VCaP (cell line): Measurements from ENCODE around the gene EWSR1.
"Not testable (repeated sequence)": the region's sequence is repeated elsewhere in the genome, so short reads cannot be mapped to it uniquely, and the experiment has no call there.

ENCODE experiments used
- H3K27ac ChIP-seq: fragments of 450-650 bp; 2 replicates; pipeline ENCODE4 v1.5.1; 2017
- TF ChIP-seq, protein P1 (sequence below): fragments of 450-650 bp; conservative IDR thresholded peaks from 2 replicates; pipeline ENCODE4 v1.5.1; 2017; ENCODE audit warnings: mild to moderate bottlenecking, moderate library complexity

The EWSR1 gene

DNA sequence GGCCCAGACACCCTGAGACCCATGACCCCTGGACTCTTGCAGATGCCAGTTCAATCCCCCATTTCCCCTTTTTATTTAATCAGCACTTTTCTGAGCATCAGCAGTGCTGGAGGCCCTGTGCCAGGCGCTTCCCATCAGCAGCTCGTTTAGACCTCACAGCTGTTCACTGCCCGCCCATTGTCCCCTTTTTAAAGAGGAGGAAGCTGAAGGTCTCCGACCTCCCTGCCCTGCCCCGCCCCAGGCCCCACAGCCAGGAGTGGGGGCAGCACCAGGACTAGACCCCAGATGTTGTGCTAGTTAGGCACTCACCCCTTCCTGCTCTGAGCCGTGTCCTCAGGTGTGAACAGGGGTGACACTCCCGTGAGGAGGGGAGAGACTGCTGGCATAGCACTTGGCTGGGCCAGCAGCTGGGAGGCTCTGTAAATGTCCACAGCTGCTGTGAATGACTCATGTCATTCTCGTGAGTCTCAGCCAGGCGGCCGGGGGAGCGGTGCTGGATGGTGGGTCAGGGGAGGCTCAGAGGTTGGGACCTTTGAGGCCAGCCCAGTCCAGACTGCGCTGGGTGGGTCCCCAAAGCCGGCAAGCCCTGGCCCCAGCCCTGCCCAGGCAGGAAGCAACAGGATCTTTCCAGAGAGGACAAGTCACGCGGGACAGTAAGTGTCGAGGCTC, 42.5 kb upstream of the EWSR1 start:
- no peak overlapping the region for H3K27ac ChIP-seq
- TF ChIP-seq, protein P1, sequence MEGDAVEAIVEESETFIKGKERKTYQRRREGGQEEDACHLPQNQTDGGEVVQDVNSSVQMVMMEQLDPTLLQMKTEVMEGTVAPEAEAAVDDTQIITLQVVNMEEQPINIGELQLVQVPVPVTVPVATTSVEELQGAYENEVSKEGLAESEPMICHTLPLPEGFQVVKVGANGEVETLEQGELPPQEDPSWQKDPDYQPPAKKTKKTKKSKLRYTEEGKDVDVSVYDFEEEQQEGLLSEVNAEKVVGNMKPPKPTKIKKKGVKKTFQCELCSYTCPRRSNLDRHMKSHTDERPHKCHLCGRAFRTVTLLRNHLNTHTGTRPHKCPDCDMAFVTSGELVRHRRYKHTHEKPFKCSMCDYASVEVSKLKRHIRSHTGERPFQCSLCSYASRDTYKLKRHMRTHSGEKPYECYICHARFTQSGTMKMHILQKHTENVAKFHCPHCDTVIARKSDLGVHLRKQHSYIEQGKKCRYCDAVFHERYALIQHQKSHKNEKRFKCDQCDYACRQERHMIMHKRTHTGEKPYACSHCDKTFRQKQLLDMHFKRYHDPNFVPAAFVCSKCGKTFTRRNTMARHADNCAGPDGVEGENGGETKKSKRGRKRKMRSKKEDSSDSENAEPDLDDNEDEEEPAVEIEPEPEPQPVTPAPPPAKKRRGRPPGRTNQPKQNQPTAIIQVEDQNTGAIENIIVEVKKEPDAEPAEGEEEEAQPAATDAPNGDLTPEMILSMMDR, result no peak

DNA sequence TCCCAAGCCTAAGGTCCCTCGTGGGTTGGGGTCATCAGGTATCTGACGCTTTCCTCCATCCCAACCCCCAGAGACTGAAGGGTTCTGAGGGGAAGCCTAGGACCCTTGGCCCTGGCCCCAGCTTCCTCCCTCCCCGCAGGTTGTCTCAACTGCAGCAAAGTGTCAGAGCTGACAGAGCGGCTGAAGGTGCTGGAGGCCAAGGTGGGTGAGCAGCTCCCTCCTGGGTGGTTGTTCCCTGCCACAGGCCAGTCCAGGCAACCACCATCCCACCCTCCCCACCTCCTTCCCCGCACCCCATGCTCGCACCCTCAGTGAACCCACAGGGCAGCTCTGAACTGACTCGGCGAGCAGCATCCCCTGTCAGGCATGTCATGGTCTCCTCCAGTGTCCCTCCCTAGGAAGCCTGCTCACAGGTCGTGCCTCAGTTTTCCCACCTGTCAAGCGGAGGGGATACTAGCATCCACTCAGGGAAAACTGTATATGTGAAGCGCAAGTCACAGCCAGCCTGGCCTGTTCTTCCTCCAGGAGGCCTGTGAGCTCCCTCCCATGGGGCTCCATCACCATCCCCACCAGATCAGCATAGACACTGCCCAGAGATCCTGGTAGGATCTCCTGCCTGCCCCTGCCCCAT, 41.6 kb upstream of the EWSR1 start:
- H3K27ac ChIP-seq, result no peak overlapping the region
- TF ChIP-seq, protein P1, result no peak

DNA sequence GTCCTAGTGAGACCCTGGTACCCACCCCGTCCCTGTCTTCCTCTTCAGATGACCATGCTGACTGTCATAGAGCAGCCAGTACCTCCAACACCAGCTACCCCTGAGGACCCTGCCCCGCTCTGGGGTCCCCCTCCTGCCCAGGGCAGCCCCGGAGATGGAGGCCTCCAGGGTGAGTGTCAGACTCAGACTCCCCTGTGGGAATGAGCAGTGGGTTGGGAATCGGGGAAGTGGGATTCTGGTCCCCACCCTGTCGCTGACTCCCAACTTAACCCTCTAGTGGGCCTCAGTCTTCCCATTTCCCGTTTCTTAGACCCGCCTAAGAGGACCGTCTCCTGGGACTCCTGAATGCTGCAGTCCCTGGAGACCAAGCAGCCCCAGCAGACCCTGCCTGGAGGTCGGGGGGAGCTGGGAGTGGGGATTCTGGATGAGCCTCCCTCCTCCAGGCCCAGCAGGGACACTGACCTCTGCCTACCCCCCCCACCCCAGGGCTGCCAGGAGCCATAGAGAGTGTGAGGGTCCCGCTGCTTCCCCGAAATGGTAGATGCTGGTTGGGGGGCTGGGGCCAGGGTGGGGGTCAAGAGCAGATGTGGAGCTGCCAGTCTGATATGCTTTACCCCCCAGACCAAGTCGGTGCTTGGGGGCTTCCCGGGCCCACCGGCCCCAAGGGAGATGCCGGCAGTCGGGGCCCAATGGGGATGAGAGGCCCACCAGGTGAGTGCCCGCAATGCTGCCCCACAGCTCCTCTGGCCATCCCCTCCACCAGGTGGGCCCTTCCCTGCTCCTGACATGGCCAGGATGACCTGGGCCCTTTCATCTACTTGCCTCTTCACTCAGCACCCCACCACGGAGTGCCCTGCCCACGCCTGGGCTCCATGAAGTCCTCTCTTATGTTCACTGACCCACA, 36.8 kb upstream of the EWSR1 start:
- TF ChIP-seq, protein P1, result no peak
- H3K27ac ChIP-seq, result no peak overlapping the region

DNA sequence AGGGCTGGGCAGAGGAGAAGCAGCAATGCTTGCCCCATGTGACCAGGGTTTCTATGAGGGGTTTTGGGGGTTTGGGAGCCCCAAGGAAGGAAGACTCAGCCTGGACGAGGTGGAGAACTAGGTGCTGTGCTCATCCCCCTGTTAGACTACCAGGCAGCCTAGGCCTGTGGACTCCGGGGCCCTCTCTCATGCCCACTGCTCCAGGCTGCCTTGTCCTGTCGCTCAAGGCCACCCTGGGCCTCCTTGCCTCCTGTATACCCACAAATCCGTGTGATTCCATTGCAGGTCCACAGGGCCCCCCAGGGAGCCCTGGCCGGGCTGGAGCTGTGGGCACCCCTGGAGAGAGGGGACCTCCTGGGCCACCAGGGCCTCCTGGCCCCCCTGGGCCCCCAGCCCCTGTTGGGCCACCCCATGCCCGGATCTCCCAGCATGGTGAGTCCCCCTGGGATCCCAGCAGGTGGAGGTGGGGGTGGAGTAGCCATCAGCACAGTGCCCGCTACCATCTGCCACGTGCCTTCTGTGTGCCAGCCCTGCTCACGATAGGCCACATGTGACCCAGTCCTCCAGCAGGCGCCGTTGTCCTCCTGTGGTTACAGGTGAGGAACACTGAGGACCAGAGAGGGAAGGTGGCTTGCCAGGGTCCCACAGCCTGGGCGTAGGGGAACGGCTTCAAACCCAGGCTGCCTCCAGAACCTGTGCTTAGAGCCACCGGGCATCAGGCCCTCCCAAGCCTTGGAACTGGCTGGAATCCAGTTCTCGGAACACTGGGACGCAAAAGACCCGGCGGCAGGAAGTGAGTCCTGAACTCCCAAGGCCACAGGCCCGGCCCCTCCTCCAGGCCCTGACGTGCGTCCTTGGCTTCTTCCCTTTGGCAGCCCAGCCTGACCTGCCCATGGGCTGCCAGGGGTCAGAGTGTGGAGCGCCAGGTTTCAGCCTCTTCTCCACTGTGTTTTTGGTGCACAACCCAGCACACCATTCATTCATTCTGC, 35.8 kb upstream of the EWSR1 start:
- no peak overlapping the region for H3K27ac ChIP-seq
- TF ChIP-seq, protein P1, result no peak

DNA sequence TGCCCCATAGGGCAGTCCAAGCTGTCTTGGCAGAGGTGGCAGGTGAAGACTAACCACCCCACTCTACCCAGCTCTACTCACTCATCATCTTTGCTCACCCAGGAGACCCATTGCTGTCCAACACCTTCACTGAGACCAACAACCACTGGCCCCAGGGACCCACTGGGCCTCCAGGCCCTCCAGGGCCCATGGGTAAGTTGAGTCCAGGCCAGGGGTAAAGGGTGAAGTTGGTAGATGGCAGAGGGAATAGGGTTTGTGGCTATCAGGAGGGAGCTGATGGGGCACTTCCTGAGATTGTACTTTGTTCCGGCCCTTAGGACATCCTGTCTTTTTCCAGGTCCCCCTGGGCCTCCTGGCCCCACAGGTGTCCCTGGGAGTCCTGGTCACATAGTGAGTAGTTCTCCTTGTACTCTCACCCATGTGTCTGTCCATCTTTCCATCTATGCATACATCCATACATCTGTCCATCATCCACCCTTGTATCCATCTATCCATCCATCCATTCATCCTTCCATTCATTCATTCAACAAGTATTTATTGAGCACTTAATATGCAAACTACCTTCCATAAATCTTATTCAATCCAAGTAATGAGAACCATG, 34.7 kb upstream of the EWSR1 start:
- TF ChIP-seq, protein P1, result no peak
- no peak overlapping the region for H3K27ac ChIP-seq

DNA sequence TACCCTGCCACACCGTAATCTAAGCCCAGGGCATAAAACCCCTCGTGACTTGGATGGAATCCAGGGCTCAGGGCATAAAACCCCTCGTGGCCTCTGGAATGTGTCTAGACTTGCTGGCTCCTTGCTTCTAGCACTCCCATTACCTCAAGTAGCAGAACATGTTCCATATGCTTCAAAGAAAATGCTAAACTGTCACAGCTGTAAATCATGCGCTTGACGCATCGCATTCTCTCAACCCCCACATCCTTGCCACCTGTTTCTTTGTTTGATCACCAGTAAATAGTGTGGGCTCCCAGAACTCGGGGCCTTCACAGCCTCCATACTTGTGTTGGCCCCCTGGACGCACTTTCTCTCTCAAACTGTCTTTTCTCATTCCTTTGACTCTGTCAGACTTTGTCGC, 27.6 kb upstream of the EWSR1 start:
- H3K27ac ChIP-seq, result not testable (repeated sequence)

DNA sequence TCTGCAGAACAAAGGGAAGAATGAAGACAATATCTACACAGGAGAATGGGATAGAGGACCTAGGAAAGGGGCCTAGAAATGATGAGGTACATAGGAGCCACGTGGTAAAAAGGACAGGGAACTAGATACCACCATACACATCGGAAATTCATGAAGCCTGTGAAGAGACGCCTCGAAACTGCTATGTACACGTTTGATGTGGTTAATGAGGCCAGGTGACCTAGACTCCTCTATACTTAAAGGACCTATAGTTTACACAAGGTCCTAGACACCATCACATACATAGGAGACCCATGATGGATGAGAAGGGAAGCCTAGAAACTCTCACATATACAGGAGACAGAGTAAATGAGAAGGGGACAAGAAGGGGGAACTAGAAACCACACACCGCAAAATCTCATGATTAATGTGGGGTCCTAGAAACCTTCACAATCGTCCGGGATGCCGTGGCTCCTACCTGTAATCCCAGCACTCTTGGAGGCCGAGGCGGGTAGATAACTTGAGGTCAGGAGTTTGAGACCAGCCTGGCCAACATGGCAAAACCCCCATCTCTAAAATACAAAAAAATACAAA, 24.1 kb upstream of the EWSR1 start:
- no peak overlapping the region for H3K27ac ChIP-seq
- TF ChIP-seq, protein P1, result no peak
